ENCODE data around the gene ETHE1.

The ETHE1 gene

DNA sequence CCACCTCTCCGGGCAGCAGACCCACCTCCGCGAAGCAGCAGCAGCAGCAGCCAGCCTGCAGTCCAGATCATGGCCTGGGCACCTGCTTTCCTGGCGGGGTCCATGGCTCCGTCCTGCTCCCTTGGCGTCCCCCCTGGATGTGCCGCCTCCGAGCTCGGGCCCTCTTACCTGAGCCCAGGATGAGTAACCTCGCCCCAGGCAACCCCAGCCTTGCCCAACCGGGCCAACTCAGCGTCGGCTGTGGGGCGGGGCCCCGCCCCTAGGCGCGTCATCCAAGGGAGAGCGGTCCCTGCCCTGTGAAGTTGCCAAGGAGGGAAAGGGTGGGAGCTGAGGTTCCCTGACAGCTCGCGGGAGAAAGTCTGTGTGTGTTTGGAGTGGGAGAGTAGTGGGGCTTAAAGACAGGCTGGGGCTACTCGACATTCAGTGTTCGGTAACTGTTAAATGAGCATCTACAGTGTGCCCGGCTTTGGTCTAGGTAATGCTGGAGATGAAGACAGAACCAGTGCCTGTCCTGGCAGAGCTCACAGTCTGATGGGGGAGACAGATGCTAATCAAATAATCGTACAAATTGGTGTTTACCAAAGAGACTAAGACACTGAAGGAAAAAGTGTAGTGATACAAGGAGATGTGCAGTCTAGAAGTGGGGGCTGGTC, 61.4 kb downstream of the ETHE1 start, which contains the start of gene LYPD3:
LYPD3 (minus strand) TSS at position 141 of the 653 bp plus-strand sequence; CDS start at position 104, 37 bp downstream.
- Histone ChIP-seq H4K20me1 (ENCODE audit: insufficient read depth, low read length) (no peaks in the 10 kb centered on the region), H3K9ac (ENCODE audit: low read depth, low read length) (peak within 1 kb of the TSS; percentile 48; the same call in 1 of the 2 replicates), H3K4me1 (ENCODE audit: insufficient read depth, low read length) (peaks cover 28% of the 10 kb centered on the region), H3K4me2 (ENCODE audit: insufficient read depth, low read length) (peak within 1 kb of the TSS; percentile 75), H3K27me3 (ENCODE audit: insufficient read depth, low read length, poor library complexity) (no peaks in the 10 kb centered on the region), H3K79me2 (ENCODE audit: insufficient read depth, low read length) (no peaks in the 10 kb centered on the region), H3K36me3 (ENCODE audit: insufficient read depth, low read length) (no peaks in the 10 kb centered on the region), H2AFZ (ENCODE audit: low read depth, low read length) (peak within 1 kb of the TSS; percentile 74), H3K4me3 (ENCODE audit: low read depth in 1 of 2, low read length in 2 of 2) (peak within 1 kb of the TSS in 1 of 2 experiments; percentile 56; a peak in 2 of 4 replicates), H3K9me3 (ENCODE audit: insufficient read depth, low read length, severe bottlenecking) (no peaks in the 10 kb centered on the region), H3K27ac (ENCODE audit: low read length) (no peak within 1 kb of the TSS)
- DNase-seq (no peak), ATAC-seq (ENCODE audit: insufficient read depth, low read depth) (no peak)
- TF ChIP-seq, protein P1, sequence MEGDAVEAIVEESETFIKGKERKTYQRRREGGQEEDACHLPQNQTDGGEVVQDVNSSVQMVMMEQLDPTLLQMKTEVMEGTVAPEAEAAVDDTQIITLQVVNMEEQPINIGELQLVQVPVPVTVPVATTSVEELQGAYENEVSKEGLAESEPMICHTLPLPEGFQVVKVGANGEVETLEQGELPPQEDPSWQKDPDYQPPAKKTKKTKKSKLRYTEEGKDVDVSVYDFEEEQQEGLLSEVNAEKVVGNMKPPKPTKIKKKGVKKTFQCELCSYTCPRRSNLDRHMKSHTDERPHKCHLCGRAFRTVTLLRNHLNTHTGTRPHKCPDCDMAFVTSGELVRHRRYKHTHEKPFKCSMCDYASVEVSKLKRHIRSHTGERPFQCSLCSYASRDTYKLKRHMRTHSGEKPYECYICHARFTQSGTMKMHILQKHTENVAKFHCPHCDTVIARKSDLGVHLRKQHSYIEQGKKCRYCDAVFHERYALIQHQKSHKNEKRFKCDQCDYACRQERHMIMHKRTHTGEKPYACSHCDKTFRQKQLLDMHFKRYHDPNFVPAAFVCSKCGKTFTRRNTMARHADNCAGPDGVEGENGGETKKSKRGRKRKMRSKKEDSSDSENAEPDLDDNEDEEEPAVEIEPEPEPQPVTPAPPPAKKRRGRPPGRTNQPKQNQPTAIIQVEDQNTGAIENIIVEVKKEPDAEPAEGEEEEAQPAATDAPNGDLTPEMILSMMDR (IDR thresholded peaks at IDR 0.05; ENCODE audit: borderline replicate concordance, extremely low read depth, low read length, poor library complexity, severe bottlenecking): no peak

DNA sequence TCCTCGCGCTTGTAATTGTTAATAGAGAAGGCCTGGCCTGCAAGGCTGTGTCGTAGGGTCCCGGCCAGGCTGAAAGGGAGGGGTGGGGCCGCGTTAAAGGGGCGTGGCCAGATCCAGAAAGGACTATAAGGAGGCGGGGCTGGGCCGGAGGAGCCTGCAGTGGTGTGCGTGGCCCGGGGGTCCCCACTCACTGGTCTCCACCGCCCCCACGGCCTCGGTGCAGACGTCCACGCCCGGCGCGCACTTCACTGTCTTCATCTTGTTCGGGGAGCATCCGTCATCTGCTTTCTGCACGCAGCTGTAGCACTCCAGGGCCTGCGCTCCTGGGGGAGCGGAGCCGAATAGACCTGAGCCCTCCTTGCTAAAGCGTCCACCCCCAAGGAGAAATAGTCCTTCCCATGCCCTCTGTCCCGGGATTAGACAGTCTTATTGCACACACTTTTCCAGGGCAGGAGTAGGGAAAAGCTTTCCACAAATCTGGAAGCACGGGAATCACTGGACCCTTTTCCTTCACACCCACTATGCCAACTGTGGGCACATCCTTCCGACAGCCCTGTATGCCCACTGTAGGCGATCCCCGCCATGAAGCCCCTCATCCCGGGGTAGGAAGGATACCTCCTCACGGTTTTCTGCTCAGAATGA, 62.7 kb downstream of the ETHE1 start:
- H3K4me3 ChIP-seq (ENCODE audit: low read depth in 1 of 2, low read length in 2 of 2): peak overlapping the region; percentile 25 to 56; a peak in 3 of 4 replicates
- H3K4me2 ChIP-seq (ENCODE audit: insufficient read depth, low read length): peak overlapping the region; percentile 75
- DNase-seq: no peak
- no peaks in the 10 kb centered on the region for H3K79me2 ChIP-seq (ENCODE audit: insufficient read depth, low read length)
- no peaks in the 10 kb centered on the region for H4K20me1 ChIP-seq (ENCODE audit: insufficient read depth, low read length)
- TF ChIP-seq, protein P1 (IDR thresholded peaks at IDR 0.05; ENCODE audit: borderline replicate concordance, extremely low read depth, low read length, poor library complexity, severe bottlenecking): no peak
- TF ChIP-seq EZH2 (IDR thresholded peaks at IDR 0.05; ENCODE audit: borderline replicate concordance, low read depth, low read length, severe bottlenecking): no peak
- H3K27ac ChIP-seq (ENCODE audit: low read length): 0 out of 2 replicates have a peak overlapping the region, but pooled peaks have one; percentile 9
- peak overlapping the region; percentile 74 for H2AFZ ChIP-seq (ENCODE audit: low read depth, low read length)
- ATAC-seq (ENCODE audit: insufficient read depth, low read depth): no peak
- peaks cover 25% of the 10 kb centered on the region for H3K4me1 ChIP-seq (ENCODE audit: insufficient read depth, low read length)
- H3K27me3 ChIP-seq (ENCODE audit: insufficient read depth, low read length, poor library complexity): no peaks in the 10 kb centered on the region
- H3K9me3 ChIP-seq (ENCODE audit: insufficient read depth, low read length, severe bottlenecking): no peaks in the 10 kb centered on the region
- peak overlapping the region; percentile 48 for H3K9ac ChIP-seq (ENCODE audit: low read depth, low read length)
- H3K36me3 ChIP-seq (ENCODE audit: insufficient read depth, low read length): no peaks in the 10 kb centered on the region

DNA sequence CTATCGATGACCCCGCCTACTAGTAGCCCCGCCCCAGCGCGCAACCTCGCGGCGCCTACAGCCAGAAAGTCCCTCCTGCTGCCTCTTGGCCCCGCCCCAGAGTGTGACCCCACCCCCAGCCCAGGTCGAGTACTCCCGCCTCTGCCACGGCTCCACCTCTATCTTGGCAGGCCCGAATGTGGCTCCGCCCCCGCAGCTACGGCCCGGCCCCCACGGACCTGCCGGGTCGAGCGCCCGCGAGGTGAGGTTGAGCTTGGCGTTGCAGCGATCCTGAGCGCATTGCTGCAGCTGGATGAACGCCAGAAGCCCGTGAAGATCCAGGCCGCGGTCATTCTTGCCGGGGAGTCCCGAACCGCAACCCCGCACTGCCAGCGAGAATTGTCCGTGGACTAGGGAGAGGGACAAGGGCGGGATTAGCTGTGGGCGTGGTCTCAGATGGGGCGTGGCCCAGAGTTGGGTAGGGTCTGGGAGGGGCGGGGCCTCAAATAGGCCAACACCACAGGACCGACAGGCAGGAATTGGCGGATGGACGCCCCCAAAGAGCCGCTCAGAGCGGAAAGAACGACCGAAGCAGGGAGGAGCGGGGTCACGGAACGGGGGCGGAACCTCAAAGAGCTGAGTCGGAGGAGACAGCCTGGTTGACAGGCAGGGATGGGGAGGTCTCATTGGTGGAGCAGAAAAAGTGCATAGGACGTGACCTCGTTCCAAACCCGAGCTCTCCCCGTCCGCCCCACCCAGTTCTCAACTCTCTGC, 63.4 kb downstream of the ETHE1 start:
- TF ChIP-seq, protein P1 (IDR thresholded peaks at IDR 0.05; ENCODE audit: borderline replicate concordance, extremely low read depth, low read length, poor library complexity, severe bottlenecking): no peak
- H3K36me3 ChIP-seq (ENCODE audit: insufficient read depth, low read length): no peaks in the 10 kb centered on the region
- no peaks in the 10 kb centered on the region for H4K20me1 ChIP-seq (ENCODE audit: insufficient read depth, low read length)
- no peak overlapping the region for H3K27ac ChIP-seq (ENCODE audit: low read length)
- peak overlapping the region; percentile 74 for H2AFZ ChIP-seq (ENCODE audit: low read depth, low read length)
- no peaks in the 10 kb centered on the region for H3K9me3 ChIP-seq (ENCODE audit: insufficient read depth, low read length, severe bottlenecking)
- H3K4me1 ChIP-seq (ENCODE audit: insufficient read depth, low read length): peaks cover 18% of the 10 kb centered on the region
- H3K4me2 ChIP-seq (ENCODE audit: insufficient read depth, low read length): peak overlapping the region; percentile 75
- peak overlapping the region; percentile 48; the same call in 1 of the 2 replicates for H3K9ac ChIP-seq (ENCODE audit: low read depth, low read length)
- no peaks in the 10 kb centered on the region for H3K79me2 ChIP-seq (ENCODE audit: insufficient read depth, low read length)
- peak overlapping the region; percentile 25 to 56; a peak in 3 of 4 replicates for H3K4me3 ChIP-seq (ENCODE audit: low read depth in 1 of 2, low read length in 2 of 2)
- peak; percentile 82 for ATAC-seq (ENCODE audit: insufficient read depth, low read depth)
- no peaks in the 10 kb centered on the region for H3K27me3 ChIP-seq (ENCODE audit: insufficient read depth, low read length, poor library complexity)
- DNase-seq: peak; percentile 86
